ENCODE results near the gene MEPCE.
"Not testable (repeated sequence)": the region's sequence is repeated elsewhere in the genome, so short reads cannot be mapped to it uniquely, and the experiment has no call there.

MEPCE gene

DNA sequence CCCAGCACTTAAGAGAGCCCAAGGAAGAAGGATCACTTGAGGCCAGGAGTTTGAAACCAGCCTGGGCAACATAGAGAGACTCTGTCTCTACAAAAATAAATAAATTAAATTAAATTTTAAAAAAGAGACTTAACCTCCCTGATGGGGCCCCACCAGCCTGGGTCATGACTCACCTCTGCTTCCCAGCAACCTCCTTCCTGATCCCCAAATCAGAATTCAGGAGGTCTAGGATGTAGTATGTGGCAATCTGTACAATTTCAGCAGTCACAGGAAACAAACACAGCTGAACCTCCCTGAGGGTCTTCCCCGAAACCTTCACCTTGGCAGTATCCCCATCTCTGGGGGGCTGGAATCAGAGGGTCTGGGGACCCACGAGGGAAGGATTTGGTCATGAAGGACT is 16.4 kb downstream of the MEPCE start:
- no peaks in the 10 kb centered on the region for H3K27me3 ChIP-seq (replicated peaks; ENCODE audit: control insufficient read depth, insufficient read depth, low read length)
- H3K4me3 ChIP-seq (replicated peaks; ENCODE audit: low read depth, low read length): no peak overlapping the region
- DNase-seq (ENCODE audit: extremely low read depth, insufficient read length): no peak
- TF ChIP-seq, protein P1, sequence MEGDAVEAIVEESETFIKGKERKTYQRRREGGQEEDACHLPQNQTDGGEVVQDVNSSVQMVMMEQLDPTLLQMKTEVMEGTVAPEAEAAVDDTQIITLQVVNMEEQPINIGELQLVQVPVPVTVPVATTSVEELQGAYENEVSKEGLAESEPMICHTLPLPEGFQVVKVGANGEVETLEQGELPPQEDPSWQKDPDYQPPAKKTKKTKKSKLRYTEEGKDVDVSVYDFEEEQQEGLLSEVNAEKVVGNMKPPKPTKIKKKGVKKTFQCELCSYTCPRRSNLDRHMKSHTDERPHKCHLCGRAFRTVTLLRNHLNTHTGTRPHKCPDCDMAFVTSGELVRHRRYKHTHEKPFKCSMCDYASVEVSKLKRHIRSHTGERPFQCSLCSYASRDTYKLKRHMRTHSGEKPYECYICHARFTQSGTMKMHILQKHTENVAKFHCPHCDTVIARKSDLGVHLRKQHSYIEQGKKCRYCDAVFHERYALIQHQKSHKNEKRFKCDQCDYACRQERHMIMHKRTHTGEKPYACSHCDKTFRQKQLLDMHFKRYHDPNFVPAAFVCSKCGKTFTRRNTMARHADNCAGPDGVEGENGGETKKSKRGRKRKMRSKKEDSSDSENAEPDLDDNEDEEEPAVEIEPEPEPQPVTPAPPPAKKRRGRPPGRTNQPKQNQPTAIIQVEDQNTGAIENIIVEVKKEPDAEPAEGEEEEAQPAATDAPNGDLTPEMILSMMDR (IDR thresholded peaks at IDR 0.05; ENCODE audit: insufficient read depth, low read length, poor library complexity, severe bottlenecking): no peak
- H3K36me3 ChIP-seq (ENCODE audit: control insufficient read depth, insufficient read depth, low read length): no peaks in the 10 kb centered on the region

DNA sequence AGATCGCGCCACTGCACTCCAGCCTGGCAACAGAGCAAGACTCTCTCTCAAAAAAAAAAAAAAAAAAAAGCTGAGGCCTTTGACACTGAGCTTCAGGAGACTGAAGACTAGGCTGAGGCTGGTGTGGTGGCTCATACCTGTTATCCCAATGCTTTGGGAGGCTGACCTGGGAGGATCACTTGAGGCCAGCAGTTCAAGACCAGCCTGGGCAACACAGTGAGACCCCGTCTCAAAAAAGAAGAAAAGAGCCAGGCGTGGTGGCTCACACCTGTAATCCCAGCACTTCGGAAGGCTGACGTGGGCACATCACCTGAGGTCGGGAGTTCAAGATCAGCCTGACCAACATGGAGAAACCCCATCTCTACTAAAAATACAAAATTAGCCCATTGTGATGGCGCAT is 17.7 kb downstream of the MEPCE start:
- DNase-seq (ENCODE audit: extremely low read depth, insufficient read length); H3K36me3 ChIP-seq (ENCODE audit: control insufficient read depth, insufficient read depth, low read length); H3K4me3 ChIP-seq (replicated peaks; ENCODE audit: low read depth, low read length); H3K27me3 ChIP-seq (replicated peaks; ENCODE audit: control insufficient read depth, insufficient read depth, low read length): not testable (repeated sequence)

DNA sequence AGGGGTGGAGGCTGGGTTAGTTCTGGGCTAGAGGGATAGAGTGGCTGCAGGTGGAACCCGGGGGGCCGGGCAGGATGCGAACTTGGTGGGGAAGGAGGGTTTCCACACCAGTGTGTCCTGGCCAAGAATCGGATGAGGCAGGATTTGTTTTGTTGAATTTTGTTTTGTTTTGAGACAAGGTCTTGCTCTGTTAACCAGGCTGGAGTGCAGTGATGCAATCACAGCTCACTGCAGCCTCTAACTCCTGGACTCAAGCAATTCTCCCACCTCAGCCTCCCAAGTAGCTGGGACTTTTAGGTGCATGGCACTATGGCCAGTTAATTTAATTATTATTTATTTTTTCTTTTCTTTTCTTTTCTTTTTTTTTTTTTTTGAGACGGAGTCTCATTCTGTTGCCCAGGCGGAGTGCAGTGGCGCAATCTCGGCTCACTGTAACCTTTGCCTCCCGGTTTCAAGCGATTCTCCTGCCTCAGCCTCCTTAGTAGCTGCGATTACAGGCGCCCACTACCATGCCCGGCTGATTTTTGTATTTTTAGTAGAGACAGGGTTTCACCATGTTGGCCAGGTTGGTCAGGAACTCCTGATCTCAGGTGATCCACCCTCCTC is 19.7 kb downstream of the MEPCE start:
- Histone ChIP-seq H3K4me3 (replicated peaks; ENCODE audit: low read depth, low read length) (no peak overlapping the region), H3K27me3 (replicated peaks; ENCODE audit: control insufficient read depth, insufficient read depth, low read length) (no peaks in the 10 kb centered on the region), H3K36me3 (ENCODE audit: control insufficient read depth, insufficient read depth, low read length) (no peaks in the 10 kb centered on the region)
- TF ChIP-seq, protein P1 (IDR thresholded peaks at IDR 0.05; ENCODE audit: insufficient read depth, low read length, poor library complexity, severe bottlenecking): no peak
- DNase-seq (ENCODE audit: extremely low read depth, insufficient read length): no peak

DNA sequence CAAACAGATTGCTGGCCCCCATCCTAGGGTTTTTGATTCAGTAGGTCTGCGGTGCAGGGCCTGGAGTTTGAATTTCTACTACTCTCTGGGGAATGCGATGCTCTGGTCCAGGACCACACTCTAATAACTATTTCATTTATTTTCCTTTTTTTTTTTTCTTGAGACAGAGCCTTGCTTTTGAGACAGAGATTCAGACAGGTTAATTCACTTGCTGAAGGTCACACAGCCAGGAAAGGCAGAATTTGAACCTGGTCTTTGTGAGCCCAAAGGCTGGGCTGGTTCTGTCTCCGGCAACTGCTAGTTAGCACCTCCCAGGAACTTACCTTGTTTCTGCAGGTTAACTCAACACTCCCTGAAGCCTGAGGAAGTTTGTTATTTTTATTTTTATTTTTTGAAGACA is 22.9 kb downstream of the MEPCE start:
- TF ChIP-seq, protein P1 (IDR thresholded peaks at IDR 0.05; ENCODE audit: insufficient read depth, low read length, poor library complexity, severe bottlenecking): no peak
- no peak for DNase-seq (ENCODE audit: extremely low read depth, insufficient read length)
- H3K4me3 ChIP-seq (replicated peaks; ENCODE audit: low read depth, low read length): no peak overlapping the region
- H3K36me3 ChIP-seq (ENCODE audit: control insufficient read depth, insufficient read depth, low read length): peaks cover 2% of the 10 kb centered on the region
- H3K27me3 ChIP-seq (replicated peaks; ENCODE audit: control insufficient read depth, insufficient read depth, low read length): no peaks in the 10 kb centered on the region

DNA sequence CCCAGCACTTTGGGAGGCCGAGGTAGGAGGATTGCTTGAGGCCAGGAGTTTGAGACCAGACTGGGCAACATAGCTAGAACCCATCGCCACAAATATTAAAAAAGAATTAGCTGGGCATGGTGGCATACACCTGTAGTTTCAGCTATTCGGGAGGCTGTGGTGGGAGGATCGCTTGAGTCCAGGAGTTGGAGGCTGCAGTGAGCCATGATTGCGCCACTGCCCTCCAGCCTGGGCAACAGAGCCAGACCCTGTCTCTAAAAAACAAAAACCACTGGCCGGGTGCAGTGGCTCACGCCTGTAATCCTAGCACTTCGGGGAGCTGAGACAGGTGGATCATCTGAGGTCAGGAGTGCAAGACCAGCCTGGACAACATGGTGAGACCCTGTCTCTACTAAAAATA is 24.2 kb downstream of the MEPCE start:
- not testable (repeated sequence) for H3K36me3 ChIP-seq (ENCODE audit: control insufficient read depth, insufficient read depth, low read length); H3K4me3 ChIP-seq (replicated peaks; ENCODE audit: low read depth, low read length); DNase-seq (ENCODE audit: extremely low read depth, insufficient read length); H3K27me3 ChIP-seq (replicated peaks; ENCODE audit: control insufficient read depth, insufficient read depth, low read length)

DNA sequence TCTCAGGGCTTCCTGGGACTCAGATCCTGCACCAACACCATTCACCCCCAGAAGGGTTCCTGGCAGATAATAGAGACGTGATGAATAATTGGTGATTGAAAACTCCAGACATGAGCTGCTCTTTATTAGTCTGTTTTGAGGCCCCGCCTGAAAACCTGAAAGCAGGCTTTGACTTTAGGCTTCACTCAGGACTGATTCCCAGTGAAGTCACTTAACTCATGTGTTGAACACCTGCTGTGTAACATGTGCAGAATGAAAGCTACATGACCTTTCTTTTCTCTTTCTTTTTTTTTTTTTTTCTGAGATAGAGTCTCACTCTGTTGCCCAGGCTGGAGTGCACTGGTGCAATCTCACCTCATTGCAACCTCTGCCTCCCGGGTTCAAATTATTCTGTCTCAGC is 25.6 kb downstream of the MEPCE start:
- TF ChIP-seq, protein P1 (IDR thresholded peaks at IDR 0.05; ENCODE audit: insufficient read depth, low read length, poor library complexity, severe bottlenecking): no peak
- Histone ChIP-seq H3K27me3 (replicated peaks; ENCODE audit: control insufficient read depth, insufficient read depth, low read length) (no peaks in the 10 kb centered on the region), H3K36me3 (ENCODE audit: control insufficient read depth, insufficient read depth, low read length) (peaks cover 2% of the 10 kb centered on the region), H3K4me3 (replicated peaks; ENCODE audit: low read depth, low read length) (no peak overlapping the region)
- DNase-seq (ENCODE audit: extremely low read depth, insufficient read length): no peak

DNA sequence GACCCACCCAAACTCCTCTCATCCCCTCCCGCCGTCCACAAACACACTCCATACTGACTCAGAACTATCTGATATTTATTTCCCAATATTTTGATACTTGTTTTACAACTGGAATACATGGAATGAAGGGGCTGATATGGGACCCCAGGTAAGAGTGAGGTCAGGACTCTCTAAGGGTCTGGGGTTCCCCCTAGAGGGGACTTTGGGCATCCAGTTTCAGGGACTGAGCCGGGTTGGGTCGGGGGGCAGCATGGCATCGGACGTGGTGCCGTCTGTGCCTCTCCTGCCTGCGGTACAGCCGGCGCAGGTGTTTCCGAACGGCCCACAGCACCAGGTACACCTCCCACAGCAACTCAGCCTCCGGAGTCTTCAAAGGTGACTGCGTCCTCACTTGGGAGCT is 26.9 kb downstream of the MEPCE start:
- Histone ChIP-seq H3K36me3 (ENCODE audit: control insufficient read depth, insufficient read depth, low read length) (peaks cover 2% of the 10 kb centered on the region), H3K27me3 (replicated peaks; ENCODE audit: control insufficient read depth, insufficient read depth, low read length) (no peaks in the 10 kb centered on the region), H3K4me3 (replicated peaks; ENCODE audit: low read depth, low read length) (no peak overlapping the region)
- DNase-seq (ENCODE audit: extremely low read depth, insufficient read length): no peak
- TF ChIP-seq, protein P1 (IDR thresholded peaks at IDR 0.05; ENCODE audit: insufficient read depth, low read length, poor library complexity, severe bottlenecking): no peak

Data from GM06990 (cell line).